OCI-M2 (cell line): ENCODE results near the gene CCDC170.

ENCODE experiments used
- DNase-seq: peaks from one replicate; lab custom pipeline; 2025; ENCODE audit not compliant: unreplicated experiment; lab: John Stamatoyannopoulos, UW

The CCDC170 gene

GRCh38 chr6:151616600-151616999, 122.8 kb downstream of the CCDC170 start:
- no peak for DNase-seq

- no peak for DNase-seq
These were observed 123.7 kb downstream of the CCDC170 start for GRCh38 chr6:151617539-151617938.

- no peak for DNase-seq
These were observed 124.9 kb downstream of the CCDC170 start for GRCh38 chr6:151618717-151619116.

- no peak for DNase-seq
These were observed 126.4 kb downstream of the CCDC170 start for GRCh38 chr6:151620179-151620578.

GRCh38 chr6:151624071-151624470, 130.3 kb downstream of the CCDC170 start:
- DNase-seq = no peak

GRCh38 chr6:151624481-151624880, 130.7 kb downstream of the CCDC170 start:
- DNase-seq = no peak

- DNase-seq = no peak
These were observed 131.2 kb downstream of the CCDC170 start for GRCh38 chr6:151624900-151625536.

GRCh38 chr6:151627689-151628444, 134.1 kb downstream of the CCDC170 start:
- no peak for DNase-seq

- DNase-seq = no peak
These were observed 136.0 kb downstream of the CCDC170 start for GRCh38 chr6:151629791-151630190.

GRCh38 chr6:151630387-151630786, 136.6 kb downstream of the CCDC170 start:
- no peak for DNase-seq

- DNase-seq = no peak
These were observed 137.3 kb downstream of the CCDC170 start for GRCh38 chr6:151630991-151631655.

- DNase-seq = no peak
These were observed 138.7 kb downstream of the CCDC170 start for GRCh38 chr6:151632415-151632987.

GRCh38 chr6:151633526-151634335, 139.9 kb downstream of the CCDC170 start:
- no peak for DNase-seq

GRCh38 chr6:151634336-151634720, 140.5 kb downstream of the CCDC170 start:
- DNase-seq = no peak

GRCh38 chr6:151635741-151636140, 141.9 kb downstream of the CCDC170 start:
- no peak for DNase-seq

- no peak for DNase-seq
These were observed 144.0 kb downstream of the CCDC170 start for GRCh38 chr6:151637814-151638213.

- DNase-seq = no peak
These were observed 145.9 kb downstream of the CCDC170 start for GRCh38 chr6:151639750-151640149.

GRCh38 chr6:151641028-151641427, 147.2 kb downstream of the CCDC170 start:
- no peak for DNase-seq

GRCh38 chr6:151647976-151648639, 154.3 kb downstream of the CCDC170 start:
- no peak for DNase-seq

- DNase-seq = no peak
These were observed 156.0 kb downstream of the CCDC170 start for GRCh38 chr6:151649835-151650234.
